ENCODE measurements around the gene COX17.

DNA sequence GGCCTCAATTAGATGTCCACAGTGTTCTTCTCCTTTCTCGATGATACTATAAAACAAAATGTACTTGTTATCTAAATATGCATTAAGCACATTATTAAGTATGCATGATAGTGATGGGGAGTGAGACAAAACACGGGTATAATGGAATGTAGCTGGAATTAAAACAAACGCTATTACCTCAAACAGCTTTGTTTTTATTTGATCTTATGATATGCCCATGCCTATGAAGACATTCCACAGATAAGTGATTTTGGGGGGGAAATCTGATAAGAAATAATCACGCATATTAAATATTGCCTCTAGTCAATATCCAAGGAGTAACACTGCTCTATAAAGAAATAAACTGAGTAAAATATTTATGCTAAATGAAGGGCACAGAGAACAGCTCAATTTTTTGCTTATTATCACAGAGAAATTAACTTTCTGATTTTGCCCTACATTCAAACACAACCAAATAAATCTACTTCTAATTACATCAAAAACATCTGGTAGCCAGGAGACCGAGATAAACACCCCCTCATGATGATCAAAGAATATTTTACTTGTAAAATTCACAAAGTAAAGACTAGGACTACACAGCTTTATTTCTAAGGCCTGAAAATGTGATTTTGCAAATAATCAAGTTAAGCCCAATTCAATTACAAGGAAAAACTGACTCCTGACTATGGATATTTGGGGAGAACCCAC, 1.9 kb downstream of the COX17 start:
- no peak for TF ChIP-seq SP1 (IDR thresholded peaks at IDR 0.05)
- no peak for TF ChIP-seq SP1 (CRISPR knock-in tag; IDR thresholded peaks at IDR 0.05)
- no peak for TF ChIP-seq POLR2A (IDR thresholded peaks at IDR 0.05; ENCODE audit: insufficient read depth in 1 of 2, low read depth in 2 of 2, low read length in 2 of 2)
- no peak for TF ChIP-seq EZH2 (conservative IDR thresholded peaks at IDR 0.05; ENCODE audit: low read depth, low read length)
- TF ChIP-seq, protein P1, sequence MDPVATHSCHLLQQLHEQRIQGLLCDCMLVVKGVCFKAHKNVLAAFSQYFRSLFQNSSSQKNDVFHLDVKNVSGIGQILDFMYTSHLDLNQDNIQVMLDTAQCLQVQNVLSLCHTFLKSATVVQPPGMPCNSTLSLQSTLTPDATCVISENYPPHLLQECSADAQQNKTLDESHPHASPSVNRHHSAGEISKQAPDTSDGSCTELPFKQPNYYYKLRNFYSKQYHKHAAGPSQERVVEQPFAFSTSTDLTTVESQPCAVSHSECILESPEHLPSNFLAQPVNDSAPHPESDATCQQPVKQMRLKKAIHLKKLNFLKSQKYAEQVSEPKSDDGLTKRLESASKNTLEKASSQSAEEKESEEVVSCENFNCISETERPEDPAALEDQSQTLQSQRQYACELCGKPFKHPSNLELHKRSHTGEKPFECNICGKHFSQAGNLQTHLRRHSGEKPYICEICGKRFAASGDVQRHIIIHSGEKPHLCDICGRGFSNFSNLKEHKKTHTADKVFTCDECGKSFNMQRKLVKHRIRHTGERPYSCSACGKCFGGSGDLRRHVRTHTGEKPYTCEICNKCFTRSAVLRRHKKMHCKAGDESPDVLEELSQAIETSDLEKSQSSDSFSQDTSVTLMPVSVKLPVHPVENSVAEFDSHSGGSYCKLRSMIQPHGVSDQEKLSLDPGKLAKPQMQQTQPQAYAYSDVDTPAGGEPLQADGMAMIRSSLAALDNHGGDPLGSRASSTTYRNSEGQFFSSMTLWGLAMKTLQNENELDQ (CRISPR knock-in tag; IDR thresholded peaks at IDR 0.05; ENCODE audit: borderline replicate concordance), result no peak
- no peak for TF ChIP-seq FOXK1 (CRISPR knock-in tag; IDR thresholded peaks at IDR 0.05; ENCODE audit: borderline replicate concordance, low read depth)
- TF ChIP-seq CEBPB (IDR thresholded peaks at IDR 0.05; ENCODE audit: borderline replicate concordance, low read depth, low read length), result no peak
- no peak for TF ChIP-seq SMARCC2 (IDR thresholded peaks at IDR 0.05)
- no peak for TF ChIP-seq JUND (CRISPR knock-in tag; IDR thresholded peaks at IDR 0.05)
- no peak for TF ChIP-seq ZNF256 (CRISPR knock-in tag; conservative IDR thresholded peaks at IDR 0.05)
- TF ChIP-seq AKAP8 (CRISPR knock-in tag; IDR thresholded peaks at IDR 0.05), result no peak
- TF ChIP-seq, protein P2, sequence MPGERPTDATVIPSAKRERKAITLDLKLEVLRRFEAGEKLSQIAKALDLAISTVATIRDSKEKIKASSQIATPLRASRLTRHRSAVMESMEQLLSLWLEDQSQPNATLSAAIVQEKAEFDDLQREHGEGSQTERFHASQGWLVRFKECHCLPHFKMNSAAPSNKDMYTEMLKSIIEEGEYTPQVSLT (CRISPR knock-in tag; IDR thresholded peaks at IDR 0.05; ENCODE audit: borderline replicate concordance, low read depth), result no peak
- TF ChIP-seq, protein P3, sequence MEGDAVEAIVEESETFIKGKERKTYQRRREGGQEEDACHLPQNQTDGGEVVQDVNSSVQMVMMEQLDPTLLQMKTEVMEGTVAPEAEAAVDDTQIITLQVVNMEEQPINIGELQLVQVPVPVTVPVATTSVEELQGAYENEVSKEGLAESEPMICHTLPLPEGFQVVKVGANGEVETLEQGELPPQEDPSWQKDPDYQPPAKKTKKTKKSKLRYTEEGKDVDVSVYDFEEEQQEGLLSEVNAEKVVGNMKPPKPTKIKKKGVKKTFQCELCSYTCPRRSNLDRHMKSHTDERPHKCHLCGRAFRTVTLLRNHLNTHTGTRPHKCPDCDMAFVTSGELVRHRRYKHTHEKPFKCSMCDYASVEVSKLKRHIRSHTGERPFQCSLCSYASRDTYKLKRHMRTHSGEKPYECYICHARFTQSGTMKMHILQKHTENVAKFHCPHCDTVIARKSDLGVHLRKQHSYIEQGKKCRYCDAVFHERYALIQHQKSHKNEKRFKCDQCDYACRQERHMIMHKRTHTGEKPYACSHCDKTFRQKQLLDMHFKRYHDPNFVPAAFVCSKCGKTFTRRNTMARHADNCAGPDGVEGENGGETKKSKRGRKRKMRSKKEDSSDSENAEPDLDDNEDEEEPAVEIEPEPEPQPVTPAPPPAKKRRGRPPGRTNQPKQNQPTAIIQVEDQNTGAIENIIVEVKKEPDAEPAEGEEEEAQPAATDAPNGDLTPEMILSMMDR (CRISPR knock-in tag; IDR thresholded peaks at IDR 0.05), result no peak
